B cell (primary cell): Measurements from ENCODE around the gene SEMA7A. TPM values are rescaled to one million over a fixed set of nuclear protein-coding genes. Genes with fewer than 3 reads are reported as not detected.

Experiments used
- ATAC-seq: fragments of 200-7000 bp; cut with Tn5 transposase; one replicate; pipeline ENCODE4 v1.10.0; 2021; ENCODE audit warnings: low read depth, mild to moderate bottlenecking, moderate number of reproducible peaks, moderate library complexity
- CTCF ChIA-PET: fragments of 350-600 bp; sonication (Branson Sonifier 250); formaldehyde crosslinking; loops from one replicate; lab custom pipeline; 2021; ENCODE audit warnings: antibody characterized with exemption, inconsistent platforms; lab: Charles Lee
- POLR2A ChIA-PET: fragments of 350-600 bp; sonication (Branson Sonifier 250); formaldehyde crosslinking; loops from one replicate; lab custom pipeline; 2021; ENCODE audit warnings: antibody characterized with exemption; lab: Charles Lee
- DNase-seq: peaks from one replicate; pipeline ENCODE4 v3.0.0; 2013
- H2AFZ ChIP-seq: 2 replicates; pipeline ENCODE4 v1.6.1; 2012; ENCODE audit warnings: mild to moderate bottlenecking, low read depth, low read length; ENCODE audit not compliant: insufficient read depth, poor library complexity, severe bottlenecking
- H3K27ac ChIP-seq, 2 donors: 1 replicate in 1 of 2; 2 replicates in 1 of 2; pipeline ENCODE4 v1.5.1; 2012 to 2013; ENCODE audit warnings: low read length in 2 of 2, mild to moderate bottlenecking in 2 of 2, moderate library complexity in 1 of 2
- H3K27me3 ChIP-seq, 4 experiments: fragments of 200-600 bp in 1 of 4; sonication (generic) in 1 of 4; replicated peaks in 1 of 4; 1 replicate in 2 of 4; 2 replicates in 2 of 4; pipeline versions ENCODE4 v1.6.1 to v1.7.0; 2013 to 2016; ENCODE audit warnings: low read length in 3 of 4, mild to moderate bottlenecking in 2 of 4, mixed read lengths in 1 of 4, moderate library complexity in 1 of 4; ENCODE audit not compliant: insufficient read depth in 4 of 4, control insufficient read depth in 3 of 4; ENCODE audit errors: control extremely low read depth in 1 of 4
- H3K36me3 ChIP-seq, 2 experiments: replicated peaks in 1 of 2; 1 replicate in 1 of 2; 2 replicates in 1 of 2; pipeline versions ENCODE4 v1.6.1 to v1.7.1; 2013; ENCODE audit warnings: low read length in 1 of 2; ENCODE audit not compliant: insufficient read depth in 2 of 2, control insufficient read depth in 1 of 2; ENCODE audit errors: control extremely low read depth in 1 of 2, extremely low read depth in 1 of 2
- H3K4me1 ChIP-seq, 2 donors: fragments of 200-600 bp in 1 of 2; sonication (generic) in 1 of 2; 1 replicate in 1 of 2; 2 replicates in 1 of 2; pipeline versions ENCODE4 v1.5.1 to v1.6.1; 2013 to 2017; ENCODE audit warnings: low read length in 2 of 2; ENCODE audit not compliant: control insufficient read depth in 2 of 2, insufficient read depth in 2 of 2
- H3K4me2 ChIP-seq: replicated peaks from 2 replicates; pipeline ENCODE3; 2012; ENCODE audit warnings: mild to moderate bottlenecking, low read depth, low read length; ENCODE audit not compliant: poor library complexity, severe bottlenecking
- H3K4me3 ChIP-seq, 5 experiments: fragments of 200-600 bp in 1 of 5; sonication (generic) in 1 of 5; 1 replicate in 3 of 5; 2 replicates in 2 of 5; pipeline versions ENCODE4 v1.5.1 to v1.7.0; 2011 to 2016; ENCODE audit warnings: low read length in 4 of 5, mild to moderate bottlenecking in 4 of 5, low read depth in 2 of 5, control low read depth in 1 of 5, moderate library complexity in 1 of 5; ENCODE audit not compliant: insufficient read depth in 1 of 5; ENCODE audit errors: control extremely low read depth in 1 of 5, extremely low read depth in 1 of 5
- H3K79me2 ChIP-seq: fragments of 200-600 bp; sonication (generic); one replicate; pipeline ENCODE4 v1.6.0; 2016; ENCODE audit warnings: low read length; ENCODE audit not compliant: control insufficient read depth, insufficient read depth
- H3K9ac ChIP-seq: fragments of 200-600 bp; sonication (generic); 2 replicates; pipeline ENCODE4 v1.6.1; 2017; ENCODE audit warnings: mild to moderate bottlenecking, low read length, moderate library complexity
- H3K9me3 ChIP-seq, 3 donors: one replicate each; pipeline versions ENCODE4 v1.6.1 to v1.7.1; 2013; ENCODE audit warnings: low read length in 2 of 3; ENCODE audit not compliant: control insufficient read depth in 2 of 3, insufficient read depth in 1 of 3; ENCODE audit errors: control extremely low read depth in 1 of 3
- H4K20me1 ChIP-seq: 2 replicates; pipeline ENCODE4 v1.6.0; 2012; ENCODE audit warnings: mild to moderate bottlenecking, low read length; ENCODE audit not compliant: insufficient read depth, control insufficient read depth, poor library complexity, severe bottlenecking
- H3K27ac Mint-ChIP-seq: one replicate; pipeline ENCODE4 v1.8.0; 2021; ENCODE audit warnings: mixed read lengths
- H3K27me3 Mint-ChIP-seq: one replicate; pipeline ENCODE4 v1.8.0; 2021; ENCODE audit warnings: mixed read lengths
- H3K4me1 Mint-ChIP-seq: one replicate; pipeline ENCODE4 v1.8.0; 2021; ENCODE audit warnings: mixed read lengths
- H3K4me3 Mint-ChIP-seq: one replicate; pipeline ENCODE4 v1.8.0; 2021; ENCODE audit warnings: mixed read lengths
- H3K9me3 Mint-ChIP-seq: one replicate; pipeline ENCODE4 v1.8.0; 2022; ENCODE audit warnings: mixed read lengths; ENCODE audit not compliant: insufficient read depth
- CTCF ChIP-seq: fragments of 200-600 bp; IDR thresholded peaks from one replicate; pipeline ENCODE4 v1.8.0; 2022; ENCODE audit warnings: antibody characterized with exemption, mild to moderate bottlenecking
- EZH2 ChIP-seq: IDR thresholded peaks from 2 replicates; pipeline ENCODE4 v1.6.1; 2012; ENCODE audit warnings: borderline replicate concordance, low read depth, mild to moderate bottlenecking, moderate library complexity, low read length; ENCODE audit not compliant: insufficient read depth, poor library complexity, severe bottlenecking
- WGBS: methylation state at CpG from one replicate; pipeline ENCODE4 v1.1.5; 2013; ENCODE audit warnings: missing lambda C conversion rate; ENCODE audit not compliant: insufficient coverage; 5-methylcytosine and 5-hydroxymethylcytosine counted together
- intact Hi-C: fragments of 100-400 bp; cut with micrococcal nuclease; formaldehyde crosslinking; loops from one replicate; pipeline ENCODE4 v1.10.0; 2022
- polyA plus RNA-seq: library from polyadenylated mRNA; depleted of rRNA; stranded (reverse); fragments of >200 nt; gene quantifications from 2 replicates; pipeline ENCODE4 v1.2.3, GENCODE V29; 2012
- total RNA-seq, 2 donors: library from RNA; stranded (reverse); fragments of 120-200 nt in 1 of 2; gene quantifications; 1 replicate in 1 of 2; 2 replicates in 1 of 2; pipeline versions ENCODE4 v1.2.3 to v1.2.4, GENCODE V29; 2013 to 2022

The SEMA7A gene
- total and polyA plus RNA-seq, 2 donors (not counting 1 experiment from before 2014, with no cell fraction given), result 42.0 to 44.2 TPM

DNA sequence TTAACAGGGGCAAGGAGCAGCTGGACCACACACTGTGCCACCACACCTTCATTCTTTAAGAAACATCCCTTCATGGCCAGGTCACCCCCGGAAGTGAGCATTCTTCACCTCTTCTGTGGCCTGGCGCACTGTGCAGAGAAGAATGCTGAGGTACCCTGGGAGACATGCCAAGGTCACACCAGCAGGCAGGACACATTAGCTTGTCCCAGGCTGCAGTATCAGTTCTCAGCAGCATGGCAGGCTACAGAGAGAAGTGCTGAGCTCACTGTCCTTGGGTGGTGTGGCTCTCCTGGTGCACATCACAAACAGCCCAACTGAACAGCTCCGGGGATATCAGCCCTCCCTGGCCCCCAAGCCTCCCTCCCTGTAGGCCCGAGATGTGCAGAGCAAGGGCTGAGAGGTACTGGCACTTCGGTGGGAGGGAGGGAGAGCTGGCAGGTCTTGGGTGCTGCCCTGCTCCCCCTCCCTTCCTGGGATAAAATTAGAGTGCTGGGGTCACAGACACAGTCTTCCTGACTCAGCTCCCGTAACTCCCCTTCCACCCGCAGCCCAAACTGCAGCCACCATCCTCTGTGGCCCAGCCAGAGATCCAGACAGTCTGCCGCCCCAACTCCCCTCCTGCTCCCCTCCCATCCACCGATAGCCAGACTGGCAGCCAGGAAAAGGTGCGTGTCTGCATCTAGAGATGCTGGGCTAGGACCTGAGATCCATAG lies 13.4 kb downstream of the SEMA7A start:
- DNase-seq, result no peak
- H3K27me3 ChIP-seq, result no peaks in the 10 kb centered on the region
- ChIA-PET POLR2A (interaction anchor here (0.7 to 2.2 kb wide), 3 partner anchors 17 to 36 kb away, joined by 3 to 12 read pairs (median 4); no protein-coding TSS in a partner anchor), CTCF (interaction anchor here (1.2 to 4.5 kb wide), 10 partner anchors 11 to 69 kb away, joined by 3 to 27 read pairs (median 6); no protein-coding TSS in a partner anchor)
- 74% methylated on average over 7 of the region's 10 CpGs for WGBS
- H2AFZ ChIP-seq, result no peak overlapping the region
- peak overlapping the region; percentile 87 for H3K27ac Mint-ChIP-seq
- no peak overlapping the region for H3K4me3 ChIP-seq
- H3K27ac ChIP-seq, result no peak overlapping the region
- H3K9me3 ChIP-seq, result no peaks in the 10 kb centered on the region
- intact Hi-C loops, result no loop called here
- H3K4me2 ChIP-seq, result peak overlapping the region; percentile 39
- TF ChIP-seq CTCF (no peak), EZH2 (no peak)
- no peak for ATAC-seq
- H4K20me1 ChIP-seq, result peaks cover 99% of the 10 kb centered on the region
- peaks cover 88% of the 10 kb centered on the region for H3K4me1 Mint-ChIP-seq
- peaks cover 3 to 47% of the 10 kb centered on the region in 2 experiments for H3K36me3 ChIP-seq
- no peak overlapping the region for H3K9ac ChIP-seq
- peaks cover 62 to 98% of the 10 kb centered on the region in 2 donors for H3K4me1 ChIP-seq
- H3K79me2 ChIP-seq, result peaks cover 96% of the 10 kb centered on the region
- peak overlapping the region; percentile 65 for H3K4me3 Mint-ChIP-seq
- no peaks in the 10 kb centered on the region for H3K9me3 Mint-ChIP-seq
- H3K27me3 Mint-ChIP-seq, result no peaks in the 10 kb centered on the region

GRCh38 chr15:74419432-74419831 lies 14.3 kb downstream of the SEMA7A start:
- H3K4me1 ChIP-seq, result peaks cover 55 to 89% of the 10 kb centered on the region in 2 donors
- 79% methylated on average over 3 of the region's 4 CpGs for WGBS
- POLR2A ChIA-PET, result interaction anchor here (2.2 kb wide), 1 partner anchor 16 kb away, joined by 12 read pairs; no protein-coding TSS in a partner anchor
- Mint-ChIP-seq H3K9me3 (no peaks in the 10 kb centered on the region), H3K4me1 (peaks cover 81% of the 10 kb centered on the region), H3K27me3 (no peaks in the 10 kb centered on the region), H3K4me3 (no peak overlapping the region), H3K27ac (peak overlapping the region; percentile 32)
- H4K20me1 ChIP-seq, result peaks cover 100% of the 10 kb centered on the region
- H3K79me2 ChIP-seq, result peaks cover 89% of the 10 kb centered on the region
- H3K9me3 ChIP-seq, result no peaks in the 10 kb centered on the region
- intact Hi-C loops, result no loop called here
- H3K4me3 ChIP-seq, result no peak overlapping the region
- no peak overlapping the region for H3K9ac ChIP-seq
- no peaks in the 10 kb centered on the region for H3K27me3 ChIP-seq
- H3K27ac ChIP-seq, result peak overlapping the region in 1 of 2 donors; percentile 16
- H3K36me3 ChIP-seq, result peaks cover 3 to 51% of the 10 kb centered on the region in 2 experiments
- no peak overlapping the region for H2AFZ ChIP-seq
- TF ChIP-seq EZH2 (no peak), CTCF (no peak)
- no peak for DNase-seq
- CTCF ChIA-PET, result interaction anchor here (1.2 to 4.5 kb wide), 7 partner anchors 12 to 43 kb away, joined by 4 to 27 read pairs (median 11); no protein-coding TSS in a partner anchor
- H3K4me2 ChIP-seq, result no peak overlapping the region
- ATAC-seq, result no peak
